A549 (cell line): ENCODE results near the gene GRIN2B.

Source experiments
- BCL3 ChIP-seq: fragments of >200 bp; sonication (Bioruptor Twin); formaldehyde crosslinking; IDR thresholded peaks from 3 replicates; pipeline ENCODE4 v1.6.1; 2016
- CTCF ChIP-seq: fragments of >200 bp; sonication (Bioruptor Twin); formaldehyde crosslinking; IDR thresholded peaks from 3 replicates; pipeline ENCODE4 v1.5.1; 2016
- E2F6 ChIP-seq: IDR thresholded peaks from 2 replicates; pipeline ENCODE4 v1.6.1; 2012; ENCODE audit warnings: low read depth, borderline replicate concordance
- HOXB5 ChIP-seq: fragments of 250-450 bp; sonication (Bioruptor Pico); IDR thresholded peaks from 2 replicates; pipeline ENCODE4 v1.5.0; 2020; ENCODE audit warnings: mild to moderate bottlenecking, moderate library complexity
- MYC ChIP-seq: IDR thresholded peaks from 2 replicates; pipeline ENCODE4 v1.6.1; 2012; ENCODE audit warnings: mild to moderate bottlenecking, inconsistent platforms, low read length, improper control_type of control experiment, borderline replicate concordance
- POLR2A ChIP-seq: IDR thresholded peaks from 2 replicates; pipeline ENCODE4 v1.6.1; 2012; ENCODE audit warnings: mild to moderate bottlenecking, low read length
- RAD21 ChIP-seq, 2 experiments: fragments of >200 bp in 1 of 2; sonication (Bioruptor Twin) in 1 of 2; formaldehyde crosslinking in 1 of 2; IDR thresholded peaks in 1 of 2; conservative IDR thresholded peaks in 1 of 2; 2 replicates in 1 of 2; 3 replicates in 1 of 2; pipeline ENCODE4 v1.6.1; 2012 to 2018; ENCODE audit warnings: inconsistent platforms in 1 of 2
- REST ChIP-seq: fragments of 200-600 bp; sonication (generic); IDR thresholded peaks from 2 replicates; pipeline ENCODE4 v1.6.1; 2016; ENCODE audit warnings: antibody characterized with exemption, mild to moderate bottlenecking, moderate library complexity
- TP53 ChIP-seq: fragments of 250-450 bp; sonication (Bioruptor Pico); IDR thresholded peaks from 2 replicates; pipeline ENCODE4 v1.5.0; 2021; ENCODE audit warnings: mild to moderate bottlenecking, moderate library complexity
- ZC3H11A ChIP-seq: fragments of 450-650 bp; IDR thresholded peaks from 2 replicates; pipeline ENCODE4 v1.6.1; 2014; ENCODE audit warnings: antibody characterized with exemption, mild to moderate bottlenecking

GRCh38 chr12:13968281-13968680, 13.1 kb downstream of the GRIN2B start:
- no peak for TF ChIP-seq TP53 (CRISPR knock-in tag)
- TF ChIP-seq MYC: no peak
- TF ChIP-seq E2F6: no peak
- TF ChIP-seq CTCF: no peak
- no peak for TF ChIP-seq ZC3H11A
- no peak for TF ChIP-seq HOXB5 (CRISPR knock-in tag)
- TF ChIP-seq POLR2A: no peak
- TF ChIP-seq BCL3: no peak
- TF ChIP-seq REST: no peak
- TF ChIP-seq RAD21 (conservative IDR thresholded peaks at IDR 0.05 in 1 of 2, IDR thresholded peaks at IDR 0.05 in 1 of 2): no peak
